ENCODE results near the gene RAB1A. TPM values are rescaled to one million over a fixed set of nuclear protein-coding genes. Genes with fewer than 3 reads are reported as not detected.

RAB1A gene
- total and polyA plus RNA-seq, 2 of the 13 experiments (the other 11 are each of a cell fraction or from before 2014, with no cell fraction given): 206 to 226 TPM

DNA sequence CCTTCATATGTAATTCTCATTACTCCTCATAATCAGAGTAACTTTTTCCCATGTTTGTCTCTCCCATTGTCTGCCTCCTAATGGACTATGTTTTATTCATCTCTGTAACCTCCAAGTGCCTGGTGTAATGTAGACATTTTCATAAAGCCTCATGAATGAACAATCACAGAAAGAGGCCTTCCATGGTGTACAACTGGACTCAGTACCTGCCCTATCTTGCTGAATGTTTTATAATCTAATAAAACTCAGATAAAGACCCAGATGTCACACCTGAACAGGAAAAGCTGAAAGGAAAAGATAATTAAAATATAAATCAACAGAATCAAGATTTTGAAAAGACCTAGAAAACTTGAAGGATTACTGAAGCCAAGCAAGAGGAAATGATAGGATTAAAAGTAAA is 36.7 kb downstream of the RAB1A start:
- Histone ChIP-seq H2AFZ (ENCODE audit: low read length) (no peak overlapping the region), H3K27me3 (ENCODE audit: control insufficient read depth in 1 of 2, insufficient read depth in 2 of 2, low read length in 2 of 2) (no peaks in the 10 kb centered on the region), H3K4me3 (replicated peaks in 1 of 3; ENCODE audit: insufficient read depth in 1 of 3, low read depth in 2 of 3, low read length in 3 of 3) (no peak overlapping the region), H3K4me1 (ENCODE audit: insufficient read depth, low read length) (peaks cover 6% of the 10 kb centered on the region; the same call in 1 of the 2 replicates), H3K4me2 (ENCODE audit: low read depth, low read length) (no peak overlapping the region), H3K27ac (ENCODE audit: extremely low read length, insufficient read depth, low read length) (no peak overlapping the region), H3K9ac (ENCODE audit: insufficient read depth, low read depth, low read length) (no peak overlapping the region), H3K9me3 (ENCODE audit: low read length) (no peaks in the 10 kb centered on the region), H3K79me2 (ENCODE audit: insufficient read depth, low read length) (peaks cover 62% of the 10 kb centered on the region), H3K36me3 (replicated peaks in 1 of 2; ENCODE audit: control insufficient read depth in 1 of 2, insufficient read depth in 2 of 2, low read length in 2 of 2) (peaks cover 39 to 87% of the 10 kb centered on the region in 2 experiments), H4K20me1 (ENCODE audit: insufficient read depth, low read length) (peaks cover 25% of the 10 kb centered on the region)
- no peak for DNase-seq (ENCODE audit: low spot score)
- TF ChIP-seq TEAD3 (CRISPR knock-in tag; optimal IDR thresholded peaks at IDR 0.05; ENCODE audit: borderline replicate concordance) (no peak), KLF9 (CRISPR knock-in tag; IDR thresholded peaks at IDR 0.05; ENCODE audit: low read depth) (no peak), U2AF2 (IDR thresholded peaks at IDR 0.05; ENCODE audit: low read depth, low read length) (no peak), ZNF563 (CRISPR knock-in tag; IDR thresholded peaks at IDR 0.05) (no peak), ZNF343 (CRISPR knock-in tag; IDR thresholded peaks at IDR 0.05) (no peak), ARNT2 (CRISPR knock-in tag; IDR thresholded peaks at IDR 0.05; ENCODE audit: low read depth) (no peak), PTBP1 (IDR thresholded peaks at IDR 0.05; ENCODE audit: low read depth, low read length, poor library complexity, severe bottlenecking) (no peak), ZBTB7B (CRISPR knock-in tag; IDR thresholded peaks at IDR 0.05) (no peak), KDM5A (IDR thresholded peaks at IDR 0.05; ENCODE audit: borderline replicate concordance, low read length) (no peak), MAZ (IDR thresholded peaks at IDR 0.05; ENCODE audit: borderline replicate concordance, low read depth, low read length) (no peak), MAZ (CRISPR knock-in tag; IDR thresholded peaks at IDR 0.05; ENCODE audit: low read depth) (no peak), FOSL1 (CRISPR knock-in tag; IDR thresholded peaks at IDR 0.05; ENCODE audit: borderline replicate concordance) (no peak), TOPORS (CRISPR knock-in tag; IDR thresholded peaks at IDR 0.05) (no peak), ZMAT3 (CRISPR knock-in tag; conservative IDR thresholded peaks at IDR 0.05) (no peak)
- TF ChIP-seq, protein P1, sequence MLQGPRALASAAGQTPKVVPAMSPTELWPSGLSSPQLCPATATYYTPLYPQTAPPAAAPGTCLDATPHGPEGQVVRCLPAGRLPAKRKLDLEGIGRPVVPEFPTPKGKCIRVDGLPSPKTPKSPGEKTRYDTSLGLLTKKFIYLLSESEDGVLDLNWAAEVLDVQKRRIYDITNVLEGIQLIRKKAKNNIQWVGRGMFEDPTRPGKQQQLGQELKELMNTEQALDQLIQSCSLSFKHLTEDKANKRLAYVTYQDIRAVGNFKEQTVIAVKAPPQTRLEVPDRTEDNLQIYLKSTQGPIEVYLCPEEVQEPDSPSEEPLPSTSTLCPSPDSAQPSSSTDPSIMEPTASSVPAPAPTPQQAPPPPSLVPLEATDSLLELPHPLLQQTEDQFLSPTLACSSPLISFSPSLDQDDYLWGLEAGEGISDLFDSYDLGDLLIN (CRISPR knock-in tag; IDR thresholded peaks at IDR 0.05; ENCODE audit: borderline replicate concordance): no peak
- TF ChIP-seq, protein P2, sequence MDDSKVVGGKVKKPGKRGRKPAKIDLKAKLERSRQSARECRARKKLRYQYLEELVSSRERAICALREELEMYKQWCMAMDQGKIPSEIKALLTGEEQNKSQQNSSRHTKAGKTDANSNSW (CRISPR knock-in tag; IDR thresholded peaks at IDR 0.05; ENCODE audit: borderline replicate concordance): no peak
- TF ChIP-seq, protein P3, sequence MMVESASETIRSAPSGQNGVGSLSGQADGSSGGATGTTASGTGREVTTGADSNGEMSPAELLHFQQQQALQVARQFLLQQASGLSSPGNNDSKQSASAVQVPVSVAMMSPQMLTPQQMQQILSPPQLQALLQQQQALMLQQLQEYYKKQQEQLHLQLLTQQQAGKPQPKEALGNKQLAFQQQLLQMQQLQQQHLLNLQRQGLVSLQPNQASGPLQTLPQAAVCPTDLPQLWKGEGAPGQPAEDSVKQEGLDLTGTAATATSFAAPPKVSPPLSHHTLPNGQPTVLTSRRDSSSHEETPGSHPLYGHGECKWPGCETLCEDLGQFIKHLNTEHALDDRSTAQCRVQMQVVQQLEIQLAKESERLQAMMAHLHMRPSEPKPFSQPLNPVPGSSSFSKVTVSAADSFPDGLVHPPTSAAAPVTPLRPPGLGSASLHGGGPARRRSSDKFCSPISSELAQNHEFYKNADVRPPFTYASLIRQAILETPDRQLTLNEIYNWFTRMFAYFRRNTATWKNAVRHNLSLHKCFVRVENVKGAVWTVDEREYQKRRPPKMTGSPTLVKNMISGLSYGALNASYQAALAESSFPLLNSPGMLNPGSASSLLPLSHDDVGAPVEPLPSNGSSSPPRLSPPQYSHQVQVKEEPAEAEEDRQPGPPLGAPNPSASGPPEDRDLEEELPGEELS (CRISPR knock-in tag; IDR thresholded peaks at IDR 0.05): no peak
- TF ChIP-seq, protein P4, sequence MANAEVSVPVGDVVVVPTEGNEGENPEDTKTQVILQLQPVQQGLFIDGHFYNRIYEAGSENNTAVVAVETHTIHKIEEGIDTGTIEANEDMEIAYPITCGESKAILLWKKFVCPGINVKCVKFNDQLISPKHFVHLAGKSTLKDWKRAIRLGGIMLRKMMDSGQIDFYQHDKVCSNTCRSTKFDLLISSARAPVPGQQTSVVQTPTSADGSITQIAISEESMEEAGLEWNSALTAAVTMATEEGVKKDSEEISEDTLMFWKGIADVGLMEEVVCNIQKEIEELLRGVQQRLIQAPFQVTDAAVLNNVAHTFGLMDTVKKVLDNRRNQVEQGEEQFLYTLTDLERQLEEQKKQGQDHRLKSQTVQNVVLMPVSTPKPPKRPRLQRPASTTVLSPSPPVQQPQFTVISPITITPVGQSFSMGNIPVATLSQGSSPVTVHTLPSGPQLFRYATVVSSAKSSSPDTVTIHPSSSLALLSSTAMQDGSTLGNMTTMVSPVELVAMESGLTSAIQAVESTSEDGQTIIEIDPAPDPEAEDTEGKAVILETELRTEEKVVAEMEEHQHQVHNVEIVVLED (CRISPR knock-in tag; IDR thresholded peaks at IDR 0.05; ENCODE audit: borderline replicate concordance): no peak
- FAIRE-seq: no peak
- ATAC-seq: no peak
- ChIA-PET POLR2A (interaction anchor here (0.9 kb wide), 1 partner anchor 37 kb away, joined by 6 read pairs; the partner anchor contains the start of gene RAB1A), CTCF (ENCODE audit: low intra/inter-chr PET ratio, low total read pairs) (no interaction called here)
- intact Hi-C loops (cut with micrococcal nuclease; ENCODE audit: unreplicated experiment): no loop called here
- BruUV-seq (replicated peaks): no TSS peak
- in situ Hi-C loops (cut with HindIII; ENCODE audit: extremely low pct_ligation_motif_present, low pct_unique_long_range_greater_than_20kb): no loop called here
